GM12878 (cell line): ENCODE data around the gene LRRC51. TPM values are rescaled to one million over a fixed set of nuclear protein-coding genes. Genes with fewer than 3 reads are reported as not detected.

Experiments used
- ATF7 ChIP-seq: fragments of 450-650 bp; IDR thresholded peaks from 2 replicates; pipeline ENCODE4 v1.6.1; 2016; ENCODE audit warnings: low read depth, mild to moderate bottlenecking
- CBX5 ChIP-seq: sonication (generic); IDR thresholded peaks from 2 replicates; pipeline ENCODE4 v1.6.1; 2016; ENCODE audit warnings: low read depth, moderate library complexity, mild to moderate bottlenecking, inconsistent platforms
- CEBPB ChIP-seq, 2 experiments: fragments of 150-350 bp in 1 of 2; IDR thresholded peaks; 2 replicates each; pipeline ENCODE4 v1.6.1; 2012 to 2014; ENCODE audit warnings: low read depth in 2 of 2, low read length in 2 of 2, borderline replicate concordance in 1 of 2, inconsistent platforms in 1 of 2
- IKZF1 ChIP-seq: fragments of 450-650 bp; conservative IDR thresholded peaks from 2 replicates; pipeline ENCODE4 v1.6.1; 2017; ENCODE audit warnings: antibody characterized with exemption, mild to moderate bottlenecking
- LARP7 ChIP-seq: fragments of 450-650 bp; IDR thresholded peaks from 2 replicates; pipeline ENCODE4 v1.6.1; 2017; ENCODE audit warnings: mild to moderate bottlenecking
- NFXL1 ChIP-seq: fragments of 450-650 bp; IDR thresholded peaks from 2 replicates; pipeline ENCODE4 v1.6.1; 2017; ENCODE audit warnings: antibody characterized with exemption, mild to moderate bottlenecking, borderline replicate concordance
- POLR2AphosphoS5 ChIP-seq: IDR thresholded peaks from 2 replicates; pipeline ENCODE4 v1.6.1; 2011; ENCODE audit warnings: mild to moderate bottlenecking, low read length, inconsistent platforms
- RBBP5 ChIP-seq: fragments of 200-600 bp; sonication (generic); conservative IDR thresholded peaks from 2 replicates; pipeline ENCODE4 v1.6.1; 2016
- polyA plus RNA-seq, 11 experiments: library from polyadenylated mRNA; depleted of rRNA in 4 of 11; unstranded in 6 of 11; stranded (reverse) in 5 of 11; fragments of >200 nt; fragmentation: Nextera tagmentation in 4 of 11; fragmentation: Illumina TruSeq in 1 of 11; extraction: Ambion mirVana in 4 of 11; extraction: Trizol in 1 of 11; gene quantifications; 1 replicate in 1 of 11; 2 replicates in 10 of 11; pipeline versions ENCODE4 v1.2.1 to v1.2.3, GENCODE V29; 2011 to 2016; ENCODE audit warnings: inconsistent platforms in 2 of 11, missing spikeins in 2 of 11, low read depth in 1 of 11
- total RNA-seq, 4 experiments: library from RNA; depleted of rRNA in 3 of 4; stranded (reverse); fragments of >200 nt in 3 of 4; fragmentation: Illumina TruSeq in 1 of 4; extraction: Trizol in 1 of 4; gene quantifications; 2 replicates each; pipeline versions ENCODE4 v1.2.1 to v1.2.3, GENCODE V29; 2013 to 2021
- TF ChIP-seq, protein P1 (sequence below): IDR thresholded peaks from 2 replicates; pipeline ENCODE4 v1.6.1; 2012; ENCODE audit warnings: improper control_type of control experiment, low read depth, low read length; ENCODE audit not compliant: insufficient replicate concordance
- TF ChIP-seq, protein P2 (sequence below): fragments of 450-650 bp; conservative IDR thresholded peaks from 2 replicates; pipeline ENCODE4 v1.6.1; 2017; ENCODE audit warnings: mild to moderate bottlenecking, moderate library complexity

LRRC51 gene
- total and polyA plus RNA-seq, 10 of the 15 experiments (the other 5 are each of a cell fraction or from before 2014, with no cell fraction given) = 2.6 to 8.6 (median 5.4) TPM

DNA sequence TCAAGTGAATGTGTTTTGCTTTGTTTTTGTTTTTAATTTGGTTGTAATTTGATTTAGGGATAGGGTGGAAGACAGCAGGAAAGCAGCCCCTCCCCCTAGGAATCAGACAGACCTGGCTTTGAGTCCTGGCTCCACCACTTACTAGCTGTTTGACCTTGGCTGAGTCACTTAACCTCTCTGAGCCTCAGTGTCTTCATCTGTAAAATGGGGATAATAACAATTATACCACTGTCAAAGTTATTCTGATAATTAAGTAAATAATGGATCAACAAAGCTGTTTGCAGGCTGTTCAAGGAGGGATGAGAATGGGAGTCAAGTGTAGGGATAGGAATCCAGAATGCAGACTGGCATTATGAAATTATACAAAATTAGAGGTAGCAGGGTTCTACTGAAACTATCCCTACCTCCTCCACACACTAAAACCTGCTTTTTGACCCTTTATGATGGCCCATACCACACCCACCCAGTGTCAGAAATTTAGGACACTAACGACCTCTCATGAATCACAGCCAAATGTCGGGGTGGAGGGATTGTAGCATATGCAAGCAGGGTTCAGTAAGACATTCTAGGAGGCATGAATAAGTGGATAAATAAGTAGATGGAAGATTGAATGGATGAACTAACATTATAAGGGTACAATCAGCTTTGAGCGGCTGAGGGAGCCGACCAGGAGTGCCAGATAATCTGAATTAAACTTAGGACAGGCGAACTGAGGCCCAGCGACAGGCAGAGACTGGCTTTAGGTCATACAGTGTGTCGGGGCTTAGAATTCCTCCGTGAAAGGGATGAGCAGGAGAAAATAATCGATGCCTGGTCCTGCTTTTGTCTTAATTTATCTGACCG lies 30.9 kb downstream of the LRRC51 start (continued):
- TF ChIP-seq, protein P1, sequence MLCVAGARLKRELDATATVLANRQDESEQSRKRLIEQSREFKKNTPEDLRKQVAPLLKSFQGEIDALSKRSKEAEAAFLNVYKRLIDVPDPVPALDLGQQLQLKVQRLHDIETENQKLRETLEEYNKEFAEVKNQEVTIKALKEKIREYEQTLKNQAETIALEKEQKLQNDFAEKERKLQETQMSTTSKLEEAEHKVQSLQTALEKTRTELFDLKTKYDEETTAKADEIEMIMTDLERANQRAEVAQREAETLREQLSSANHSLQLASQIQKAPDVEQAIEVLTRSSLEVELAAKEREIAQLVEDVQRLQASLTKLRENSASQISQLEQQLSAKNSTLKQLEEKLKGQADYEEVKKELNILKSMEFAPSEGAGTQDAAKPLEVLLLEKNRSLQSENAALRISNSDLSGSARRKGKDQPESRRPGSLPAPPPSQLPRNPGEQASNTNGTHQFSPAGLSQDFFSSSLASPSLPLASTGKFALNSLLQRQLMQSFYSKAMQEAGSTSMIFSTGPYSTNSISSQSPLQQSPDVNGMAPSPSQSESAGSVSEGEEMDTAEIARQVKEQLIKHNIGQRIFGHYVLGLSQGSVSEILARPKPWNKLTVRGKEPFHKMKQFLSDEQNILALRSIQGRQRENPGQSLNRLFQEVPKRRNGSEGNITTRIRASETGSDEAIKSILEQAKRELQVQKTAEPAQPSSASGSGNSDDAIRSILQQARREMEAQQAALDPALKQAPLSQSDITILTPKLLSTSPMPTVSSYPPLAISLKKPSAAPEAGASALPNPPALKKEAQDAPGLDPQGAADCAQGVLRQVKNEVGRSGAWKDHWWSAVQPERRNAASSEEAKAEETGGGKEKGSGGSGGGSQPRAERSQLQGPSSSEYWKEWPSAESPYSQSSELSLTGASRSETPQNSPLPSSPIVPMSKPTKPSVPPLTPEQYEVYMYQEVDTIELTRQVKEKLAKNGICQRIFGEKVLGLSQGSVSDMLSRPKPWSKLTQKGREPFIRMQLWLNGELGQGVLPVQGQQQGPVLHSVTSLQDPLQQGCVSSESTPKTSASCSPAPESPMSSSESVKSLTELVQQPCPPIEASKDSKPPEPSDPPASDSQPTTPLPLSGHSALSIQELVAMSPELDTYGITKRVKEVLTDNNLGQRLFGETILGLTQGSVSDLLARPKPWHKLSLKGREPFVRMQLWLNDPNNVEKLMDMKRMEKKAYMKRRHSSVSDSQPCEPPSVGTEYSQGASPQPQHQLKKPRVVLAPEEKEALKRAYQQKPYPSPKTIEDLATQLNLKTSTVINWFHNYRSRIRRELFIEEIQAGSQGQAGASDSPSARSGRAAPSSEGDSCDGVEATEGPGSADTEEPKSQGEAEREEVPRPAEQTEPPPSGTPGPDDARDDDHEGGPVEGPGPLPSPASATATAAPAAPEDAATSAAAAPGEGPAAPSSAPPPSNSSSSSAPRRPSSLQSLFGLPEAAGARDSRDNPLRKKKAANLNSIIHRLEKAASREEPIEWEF = no peak
- TF ChIP-seq RBBP5 (no peak), CEBPB (IDR thresholded peaks at IDR 0.05; ENCODE audit: borderline replicate concordance in 1 of 2, low read depth in 2 of 2, low read length in 2 of 2) (no peak), POLR2AphosphoS5 (no peak), LARP7 (0 out of 2 replicates have a peak, but pooled peaks have one; percentile 16), ATF7 (no peak), CBX5 (no peak), IKZF1 (no peak), NFXL1 (no peak)
- TF ChIP-seq, protein P2, sequence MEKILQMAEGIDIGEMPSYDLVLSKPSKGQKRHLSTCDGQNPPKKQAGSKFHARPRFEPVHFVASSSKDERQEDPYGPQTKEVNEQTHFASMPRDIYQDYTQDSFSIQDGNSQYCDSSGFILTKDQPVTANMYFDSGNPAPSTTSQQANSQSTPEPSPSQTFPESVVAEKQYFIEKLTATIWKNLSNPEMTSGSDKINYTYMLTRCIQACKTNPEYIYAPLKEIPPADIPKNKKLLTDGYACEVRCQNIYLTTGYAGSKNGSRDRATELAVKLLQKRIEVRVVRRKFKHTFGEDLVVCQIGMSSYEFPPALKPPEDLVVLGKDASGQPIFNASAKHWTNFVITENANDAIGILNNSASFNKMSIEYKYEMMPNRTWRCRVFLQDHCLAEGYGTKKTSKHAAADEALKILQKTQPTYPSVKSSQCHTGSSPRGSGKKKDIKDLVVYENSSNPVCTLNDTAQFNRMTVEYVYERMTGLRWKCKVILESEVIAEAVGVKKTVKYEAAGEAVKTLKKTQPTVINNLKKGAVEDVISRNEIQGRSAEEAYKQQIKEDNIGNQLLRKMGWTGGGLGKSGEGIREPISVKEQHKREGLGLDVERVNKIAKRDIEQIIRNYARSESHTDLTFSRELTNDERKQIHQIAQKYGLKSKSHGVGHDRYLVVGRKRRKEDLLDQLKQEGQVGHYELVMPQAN = peak; percentile 60; the same call in 1 of the 2 replicates
